Kidney glomerular epithelial cell (primary cell): Measurements from ENCODE around the gene CRYAB.
"Not testable (repeated sequence)": the region's sequence is repeated elsewhere in the genome, so short reads cannot be mapped to it uniquely, and the experiment has no call there.

Experiments
- DNase-seq: peaks from one replicate; lab custom pipeline; 2025; lab: John Stamatoyannopoulos, UW

CRYAB gene

DNA sequence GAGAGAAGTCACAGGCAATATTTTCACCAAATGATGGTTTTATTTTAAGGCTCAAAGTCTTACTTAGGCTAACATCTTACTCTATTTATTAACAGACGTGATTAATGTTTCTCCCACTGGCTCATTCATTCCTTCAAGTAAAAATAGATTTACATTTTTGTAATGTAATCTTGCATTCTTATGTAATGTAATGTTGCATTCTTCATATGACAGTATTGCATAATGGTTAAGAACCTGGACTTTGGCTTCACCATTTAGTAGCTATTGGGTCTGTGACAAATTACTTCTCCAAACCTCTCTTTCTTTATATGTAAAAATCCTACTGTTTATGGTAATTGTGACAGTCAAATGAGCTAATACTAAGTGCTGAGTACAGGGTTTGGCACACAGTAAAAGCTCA lies 22.3 kb upstream of the CRYAB start:
- DNase-seq = no peak

DNA sequence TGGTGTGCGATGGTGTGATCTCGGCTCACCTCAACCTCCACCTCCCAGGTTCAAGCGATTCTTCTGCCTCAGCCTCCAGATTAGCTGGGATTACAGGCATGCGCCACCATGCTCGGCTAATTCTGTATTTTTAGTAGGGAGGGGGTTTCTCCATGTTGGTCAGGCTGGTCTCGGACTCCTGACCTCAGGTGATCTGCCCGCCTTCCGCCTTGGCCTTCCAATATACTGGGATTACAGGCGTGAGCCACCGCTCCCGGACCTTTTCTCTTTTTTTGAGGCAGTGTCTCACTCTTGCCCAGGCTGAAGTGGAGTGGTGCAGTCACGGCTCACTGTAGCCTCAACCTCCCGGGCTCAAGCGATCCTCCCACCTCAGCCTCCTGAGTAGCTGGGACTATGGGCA lies 21.6 kb upstream of the CRYAB start:
- DNase-seq = not testable (repeated sequence)

DNA sequence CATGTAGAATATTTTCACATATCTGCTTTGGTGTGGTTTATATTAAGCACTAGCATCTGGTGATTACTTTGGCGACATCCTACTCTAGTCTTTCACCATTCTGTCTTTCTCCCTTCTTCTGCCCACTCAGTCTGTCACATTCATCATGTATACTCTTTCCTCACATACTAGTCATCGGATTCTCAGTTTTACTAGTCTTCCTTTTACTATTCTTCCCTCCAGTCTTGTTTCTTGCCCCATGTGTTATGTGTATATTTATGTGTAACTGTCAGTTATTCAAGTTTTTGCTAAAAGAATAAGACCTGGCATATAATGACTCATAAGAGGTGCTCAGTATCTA lies 21.0 kb upstream of the CRYAB start:
- no peak for DNase-seq

DNA sequence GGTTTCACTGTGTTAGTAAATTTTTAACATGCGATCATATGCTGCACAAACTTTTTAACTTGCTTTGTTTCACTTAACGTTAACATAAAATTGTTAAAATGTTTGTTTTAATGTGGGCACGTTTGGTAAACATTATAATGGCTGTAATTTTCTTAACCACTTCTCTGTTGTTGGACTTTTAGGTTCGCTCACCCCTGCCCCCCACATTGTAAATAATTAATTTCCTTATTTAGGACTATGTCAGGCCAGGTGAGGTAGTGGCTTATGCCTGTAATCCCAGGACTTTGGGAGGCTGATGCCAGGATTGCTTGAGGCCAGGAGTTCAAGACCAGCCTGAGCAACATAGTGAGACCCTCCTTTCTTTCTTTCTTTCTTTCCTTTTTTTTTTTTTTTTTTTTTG lies 18.9 kb upstream of the CRYAB start:
- no peak for DNase-seq

DNA sequence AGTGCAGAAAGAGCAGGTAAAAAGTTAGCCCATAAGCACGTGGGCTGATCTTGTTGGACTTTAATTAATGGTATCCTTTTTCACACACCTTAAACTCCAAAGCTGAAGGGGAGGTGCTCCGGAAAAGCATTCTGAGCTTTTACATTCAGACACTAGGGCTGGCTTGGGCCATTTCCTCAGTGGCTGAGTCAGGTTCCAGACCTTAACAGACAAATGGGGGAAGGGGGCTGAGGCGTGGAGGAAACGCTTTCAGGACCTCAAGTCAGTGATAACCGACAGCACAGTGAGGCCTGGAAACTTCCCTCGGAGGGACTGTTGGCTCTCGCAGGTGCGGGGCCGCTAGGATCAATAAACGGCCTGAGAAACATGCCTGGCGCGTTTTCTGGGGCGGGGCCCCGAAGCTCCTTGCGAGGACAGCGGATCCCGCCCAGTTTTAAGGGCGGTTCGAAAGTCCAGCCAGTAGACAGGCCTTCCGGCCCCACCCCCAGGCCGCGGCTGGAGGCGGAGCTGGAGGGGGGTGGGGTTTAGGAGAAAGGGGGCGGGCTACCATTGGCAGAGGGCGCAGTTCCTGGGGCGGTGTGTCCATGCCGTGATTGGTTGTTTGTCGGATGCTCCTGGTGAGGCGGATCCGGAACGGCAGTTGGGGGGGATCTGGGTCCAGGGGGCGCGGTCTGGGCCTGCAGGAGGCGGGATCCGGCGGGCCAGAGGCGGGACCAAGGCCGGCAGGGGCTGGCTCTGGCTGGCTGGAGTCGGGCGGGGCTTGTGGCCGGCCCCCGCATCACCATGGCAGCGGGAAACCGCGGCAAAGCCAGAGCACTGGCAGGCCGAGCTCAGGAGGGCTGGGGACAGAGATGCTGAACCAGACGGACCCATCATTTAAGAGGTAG lies 15.2 kb upstream of the CRYAB start:
- peak; percentile 95 for DNase-seq

DNA sequence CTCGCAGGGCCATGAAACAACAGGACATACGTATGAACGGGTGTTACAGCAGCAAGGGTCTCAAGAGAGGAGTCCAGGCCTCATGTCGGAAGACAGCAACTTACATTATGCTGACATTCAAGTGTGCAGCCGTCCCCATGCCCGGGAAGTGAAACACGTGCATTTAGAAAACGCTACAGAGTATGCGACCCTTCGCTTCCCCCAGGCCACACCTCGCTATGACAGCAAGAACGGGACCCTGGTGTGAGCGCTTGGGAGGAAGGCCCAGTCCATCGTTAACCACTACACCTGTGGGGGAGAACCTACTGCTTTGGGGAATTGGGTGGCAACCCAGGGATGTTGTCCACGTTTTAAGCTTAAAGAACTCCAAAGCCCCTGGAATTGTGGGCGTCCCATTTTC lies 14.4 kb upstream of the CRYAB start:
- DNase-seq = no peak

DNA sequence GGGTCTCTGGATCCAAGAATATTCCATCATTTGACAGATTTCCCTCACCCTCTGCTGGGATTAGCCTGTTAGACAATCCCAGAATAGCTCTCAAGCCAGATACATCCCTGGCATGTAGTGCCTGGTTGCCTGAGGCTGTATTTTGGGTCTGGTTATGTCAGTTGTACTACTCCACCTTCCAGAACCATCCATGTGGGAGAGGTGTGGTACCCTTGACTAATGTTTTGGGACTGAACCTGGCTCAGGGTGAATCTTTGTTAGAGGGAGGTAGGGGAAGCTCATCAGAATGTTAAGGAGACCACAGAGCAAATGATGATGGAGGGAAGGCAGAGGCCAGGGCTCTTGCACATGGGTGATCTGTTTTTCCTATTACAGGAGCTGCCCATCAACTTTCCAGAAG lies 12.4 kb upstream of the CRYAB start:
- DNase-seq = no peak

DNA sequence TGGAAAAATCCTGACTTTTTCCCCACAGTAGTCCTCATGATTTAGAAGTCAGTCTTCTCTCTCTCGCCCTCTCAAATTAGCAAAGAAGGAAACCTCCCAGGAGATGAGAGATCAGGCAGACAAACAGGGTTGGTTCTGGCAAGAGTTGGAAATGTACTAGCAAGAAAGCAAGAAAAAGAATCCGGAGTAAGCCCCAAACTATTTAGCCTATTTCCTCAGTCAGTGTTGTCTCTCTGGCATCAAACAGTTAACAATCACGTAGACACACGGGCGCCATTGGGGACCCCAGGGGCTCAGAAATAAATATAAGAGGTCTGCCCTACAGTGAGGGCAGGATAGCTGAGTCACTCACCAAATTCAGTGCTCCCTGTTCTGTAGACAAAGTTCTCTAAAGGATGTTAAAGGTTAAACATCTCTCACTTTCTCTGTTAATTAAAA lies 11.8 kb upstream of the CRYAB start:
- no peak for DNase-seq

DNA sequence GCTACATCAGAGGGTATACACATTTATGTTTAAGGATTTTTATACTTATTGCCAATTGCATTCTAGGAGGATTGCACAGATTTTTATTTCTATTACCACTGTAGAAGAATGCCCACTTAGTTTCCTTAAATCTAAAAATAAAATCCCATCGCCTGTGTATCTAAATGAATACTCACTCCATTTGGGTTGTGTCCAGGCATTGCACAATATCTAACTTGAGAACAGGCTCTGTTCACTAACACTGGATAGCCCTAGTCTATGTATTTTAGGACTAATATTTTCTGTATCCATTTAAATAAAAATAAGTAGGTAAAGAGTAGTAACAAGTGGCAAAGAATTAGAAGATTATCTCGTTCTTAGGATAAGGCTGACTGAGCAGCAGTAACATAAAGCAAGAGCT lies 11.2 kb upstream of the CRYAB start:
- peak; percentile 40 for DNase-seq

DNA sequence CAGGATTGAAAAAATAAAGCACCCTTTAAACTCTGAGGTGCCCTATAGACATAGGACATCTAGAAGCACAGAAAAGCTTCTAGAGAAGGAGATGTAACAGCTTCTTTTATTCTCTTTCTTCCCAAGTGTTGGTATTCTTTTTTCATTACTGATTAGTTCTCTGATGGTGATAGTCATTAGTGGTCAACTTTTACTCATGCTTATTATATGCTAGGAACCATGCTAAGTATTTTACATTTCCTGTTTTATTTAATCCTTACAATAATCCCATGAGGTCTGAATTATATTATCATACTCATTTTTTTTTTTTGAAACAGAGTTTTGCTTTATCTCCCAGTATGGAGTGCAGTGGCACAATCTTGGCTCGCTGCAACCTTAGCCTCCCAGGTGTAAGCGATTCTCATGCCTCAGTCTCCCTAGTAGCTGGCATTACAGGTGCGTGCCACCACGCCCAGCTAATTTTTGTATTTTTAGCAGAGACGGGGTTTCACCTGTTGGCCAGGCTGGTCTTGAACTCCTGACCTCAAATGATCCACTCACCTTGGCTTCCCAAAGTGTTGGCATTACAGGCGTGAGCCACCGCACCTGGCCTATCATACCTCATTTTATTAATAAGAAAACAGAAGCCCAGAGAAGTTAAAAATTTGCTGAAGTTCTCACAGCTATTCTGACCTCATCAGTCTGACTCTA lies 10.1 kb upstream of the CRYAB start:
- DNase-seq = no peak

DNA sequence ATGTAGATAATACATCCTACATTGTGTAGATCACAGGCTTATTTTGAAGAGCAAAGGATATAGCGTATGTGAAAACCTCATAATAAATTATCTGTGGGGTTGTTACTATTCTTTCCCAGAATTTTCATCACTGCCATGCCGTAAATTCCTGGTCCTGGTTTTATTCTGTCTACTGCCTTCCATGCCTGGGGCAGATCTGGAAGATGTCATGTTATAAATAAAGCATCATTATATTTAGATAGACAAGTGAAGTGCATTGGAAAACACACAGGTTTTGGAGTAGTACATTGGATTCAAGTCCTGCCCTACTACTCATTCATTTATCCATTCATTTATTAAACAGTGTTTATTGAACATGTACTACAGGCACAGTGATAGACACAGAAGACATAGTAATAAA lies 9.3 kb upstream of the CRYAB start:
- DNase-seq = no peak

DNA sequence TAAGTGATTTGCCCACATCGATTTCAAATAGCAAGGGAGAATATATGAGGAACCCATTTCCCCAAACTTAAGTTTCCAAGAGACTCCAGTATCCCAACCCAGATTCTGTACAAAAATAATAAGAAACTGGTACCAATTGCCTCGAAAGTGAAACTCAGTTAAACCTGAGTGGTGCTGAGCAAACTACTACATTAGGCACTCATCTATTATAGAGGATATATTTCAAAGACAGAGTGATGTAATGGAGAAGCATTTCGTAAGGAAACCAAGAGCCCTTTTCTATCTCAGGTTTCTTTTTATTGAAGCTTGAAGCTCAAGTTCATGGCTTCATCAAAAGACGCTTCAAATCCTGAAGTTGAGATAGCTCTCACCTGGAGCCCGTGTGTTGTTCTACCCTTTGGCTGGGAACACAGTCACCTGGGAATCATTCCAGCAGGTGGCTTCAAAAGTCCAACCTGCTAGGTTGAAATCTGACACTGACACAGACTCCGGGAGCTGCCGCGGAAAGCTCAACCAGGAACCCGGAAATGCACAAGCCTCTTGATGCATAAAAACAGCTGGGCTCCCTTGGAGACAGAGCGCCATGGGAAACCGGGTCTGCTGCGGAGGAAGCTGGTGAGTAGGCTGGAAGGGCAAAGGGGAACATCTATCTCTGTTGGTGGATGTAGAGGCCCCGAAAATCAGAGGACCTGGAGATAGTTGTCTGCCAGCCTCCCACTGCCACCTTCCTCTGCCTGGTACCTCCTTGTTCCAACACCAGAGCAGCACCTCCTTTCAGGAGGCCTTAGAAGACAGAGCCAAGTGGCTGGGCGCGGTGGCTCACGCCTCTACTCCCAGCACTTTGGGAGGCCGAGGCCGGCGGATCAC lies 7.1 kb upstream of the CRYAB start, which contains the start of gene C11orf52:
Gene C11orf52 (plus strand): TSS at position 524 of the 867 bp plus-strand sequence. CDS start 60 bp downstream, at position 584.
- peak; percentile 63 for DNase-seq

DNA sequence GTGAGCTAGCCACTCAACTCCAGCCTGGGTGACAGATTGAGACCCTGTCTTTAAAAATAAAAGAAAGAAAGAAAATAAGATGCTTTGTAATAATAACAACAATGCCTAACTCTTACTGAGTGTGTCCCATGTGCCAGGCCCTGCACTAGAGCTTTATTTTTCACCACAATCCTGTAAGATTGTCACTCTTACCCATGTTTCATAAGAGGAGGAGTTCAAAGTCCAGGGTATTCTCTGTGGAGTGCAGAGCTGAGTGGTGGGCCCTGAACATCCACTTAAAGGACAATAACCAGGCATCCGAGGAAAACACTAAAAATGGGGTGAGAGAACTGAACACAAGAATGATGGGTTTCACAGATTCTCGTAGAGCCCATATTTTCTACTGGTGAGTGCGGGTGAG lies 6.2 kb upstream of the CRYAB start:
- DNase-seq = no peak

DNA sequence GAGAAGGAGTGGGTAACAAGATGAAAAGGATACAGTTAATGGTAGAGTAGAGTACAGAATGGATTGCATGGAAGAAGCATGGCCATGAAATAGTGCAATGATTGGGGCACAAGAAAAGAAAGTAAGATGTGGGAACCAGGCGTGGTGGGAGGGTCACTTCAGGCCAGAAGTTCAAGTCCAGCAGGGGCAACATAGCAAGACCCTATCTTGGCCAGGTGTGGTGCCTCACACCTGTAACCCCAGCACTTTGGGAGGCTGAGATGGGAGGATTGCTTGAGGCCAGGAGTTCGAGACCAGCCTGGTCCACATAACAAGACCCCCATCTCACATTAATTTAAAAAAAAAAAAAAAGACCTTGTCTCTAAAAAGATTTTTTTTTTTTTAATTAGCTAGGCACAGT lies 5.7 kb upstream of the CRYAB start:
- no peak for DNase-seq

DNA sequence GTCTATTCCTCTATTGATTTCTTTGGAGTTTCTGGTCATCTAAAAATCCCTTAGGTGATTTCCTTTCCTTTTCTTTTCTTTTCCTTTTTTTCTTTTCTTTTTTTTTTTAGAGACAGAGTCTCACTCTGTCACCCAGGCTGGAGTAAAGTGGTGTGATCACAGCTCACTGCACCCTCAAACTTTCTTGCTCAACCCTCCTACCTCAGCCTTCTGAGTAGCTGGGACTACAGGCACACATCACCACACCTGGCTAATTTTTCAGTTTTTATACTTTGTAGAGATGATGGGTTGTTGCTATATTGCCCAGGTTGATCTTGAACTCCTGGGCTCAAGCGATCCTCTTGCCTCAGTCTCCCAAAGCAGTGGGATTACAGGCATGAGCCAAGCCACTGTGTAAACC lies 5.2 kb upstream of the CRYAB start:
- DNase-seq = no peak

DNA sequence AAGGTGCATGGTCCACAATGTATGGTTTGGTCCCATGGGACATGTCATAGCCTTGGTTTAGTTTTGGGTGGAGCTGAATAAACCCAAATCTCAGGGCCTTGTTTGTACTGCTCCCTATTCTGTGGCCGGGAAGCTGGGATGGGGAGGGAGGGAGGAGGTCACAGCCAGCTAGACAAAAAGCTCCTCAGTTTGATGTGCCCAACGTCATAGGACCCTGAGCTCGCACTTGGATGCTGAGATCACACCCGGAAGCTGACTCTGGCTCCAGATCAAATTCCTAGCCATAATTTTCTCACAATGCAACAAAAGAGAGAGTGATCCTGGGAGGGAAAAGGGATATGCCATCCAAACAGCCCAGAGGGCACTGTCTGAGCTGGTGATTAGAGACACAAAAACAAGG lies 2.4 kb upstream of the CRYAB start:
- DNase-seq = peak; percentile 46

DNA sequence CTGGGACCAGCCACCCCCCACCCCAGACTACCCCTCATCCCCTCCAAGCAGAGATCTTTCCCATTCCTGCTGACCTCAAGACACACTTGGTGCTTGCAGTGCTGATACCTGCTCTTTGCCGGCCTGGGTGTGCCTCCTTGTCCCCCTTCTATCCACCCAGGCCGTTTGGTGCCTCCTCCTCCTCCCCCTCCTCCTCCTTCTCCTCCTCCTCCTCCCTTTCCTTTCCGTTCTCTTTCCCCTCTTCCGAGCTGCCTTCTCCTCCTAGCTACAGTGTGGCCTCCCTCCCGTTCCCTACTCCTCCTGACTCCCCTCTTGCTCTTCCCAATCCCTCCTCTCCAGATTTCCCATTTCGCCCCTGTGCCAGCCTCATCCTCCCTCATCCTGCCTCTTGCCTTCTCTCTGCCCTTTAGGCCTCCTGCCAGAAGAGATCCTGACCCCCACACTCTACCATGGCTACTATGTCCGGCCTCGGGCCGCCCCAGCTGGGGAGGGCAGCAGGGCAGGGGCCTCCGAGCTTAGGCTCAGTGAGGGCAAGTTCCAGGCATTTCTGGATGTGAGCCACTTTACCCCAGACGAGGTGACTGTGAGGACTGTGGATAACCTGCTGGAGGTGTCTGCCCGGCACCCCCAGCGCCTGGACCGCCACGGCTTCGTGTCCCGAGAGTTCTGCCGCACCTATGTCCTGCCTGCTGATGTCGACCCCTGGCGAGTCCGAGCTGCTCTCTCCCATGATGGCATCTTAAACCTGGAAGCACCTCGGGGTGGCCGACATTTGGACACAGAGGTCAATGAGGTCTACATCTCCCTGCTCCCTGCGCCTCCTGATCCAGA lies 1.7 kb upstream of the CRYAB start:
- no peak for DNase-seq

DNA sequence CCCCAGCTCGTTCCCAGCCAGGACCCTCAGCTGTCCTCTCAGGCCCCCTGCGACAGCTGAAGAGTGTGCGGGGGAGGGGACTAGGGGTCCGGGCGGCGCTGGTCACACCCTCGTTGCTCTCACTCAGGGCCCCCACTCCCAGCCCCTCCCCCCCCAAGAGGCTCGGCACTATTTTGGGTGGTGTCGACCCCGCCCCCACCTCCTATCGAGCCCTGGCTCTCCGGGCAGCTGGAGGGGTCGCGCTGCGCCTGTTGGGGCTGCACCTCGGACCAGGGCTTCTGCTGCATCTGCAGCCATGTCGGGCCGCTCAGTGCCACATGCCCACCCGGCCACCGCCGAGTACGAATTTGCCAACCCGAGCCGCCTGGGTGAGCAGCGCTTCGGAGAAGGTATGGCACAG lies 965 bp upstream of the CRYAB start, which contains the start of gene HSPB2:
Gene HSPB2 (plus strand): TSS at position 200 of the 400 bp plus-strand sequence. CDS start 96 bp downstream, at position 296.
- DNase-seq = no peak

DNA sequence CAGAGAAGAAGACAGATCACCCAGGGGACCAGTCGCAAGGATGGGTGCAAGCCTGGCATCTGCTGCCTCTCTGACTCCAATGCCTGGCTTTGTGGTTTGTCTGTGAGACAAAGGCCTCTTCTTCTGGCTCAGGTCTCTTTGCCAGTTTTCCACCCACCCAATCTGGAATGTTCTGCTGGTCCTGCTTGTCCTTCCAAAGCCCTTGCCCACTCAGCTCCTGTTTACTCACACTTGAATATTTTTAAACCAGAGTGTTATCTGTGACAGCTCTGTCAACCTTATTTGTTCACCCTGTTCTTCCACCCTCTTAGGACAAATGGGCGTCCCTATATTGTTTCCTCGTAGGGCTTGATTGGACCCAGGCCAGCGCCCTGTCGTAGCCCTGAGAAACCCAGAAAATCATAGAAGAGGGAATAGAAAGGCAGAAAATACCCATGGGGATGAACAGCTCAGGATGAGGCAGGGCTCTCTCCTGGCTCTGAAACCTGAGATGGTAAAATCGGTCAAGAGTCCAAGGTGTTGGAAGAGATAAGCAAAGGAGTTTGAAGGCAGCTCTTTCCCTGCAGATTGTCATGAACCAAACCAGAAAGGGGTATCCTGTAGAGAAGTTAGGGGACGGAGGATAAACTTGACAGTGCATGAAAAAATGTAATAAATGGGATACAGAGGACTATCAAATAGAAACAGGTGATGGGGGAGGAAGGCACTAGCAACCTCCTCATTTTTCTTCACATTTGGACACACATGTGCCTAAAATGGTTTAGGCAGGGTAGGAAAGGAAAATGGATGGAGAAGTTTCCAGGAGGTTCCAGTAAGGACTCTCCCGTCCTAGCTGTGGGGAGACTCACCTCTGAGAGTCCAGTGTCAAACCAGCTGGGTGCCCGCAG lies 651 bp downstream of the CRYAB start:
- DNase-seq = no peak

DNA sequence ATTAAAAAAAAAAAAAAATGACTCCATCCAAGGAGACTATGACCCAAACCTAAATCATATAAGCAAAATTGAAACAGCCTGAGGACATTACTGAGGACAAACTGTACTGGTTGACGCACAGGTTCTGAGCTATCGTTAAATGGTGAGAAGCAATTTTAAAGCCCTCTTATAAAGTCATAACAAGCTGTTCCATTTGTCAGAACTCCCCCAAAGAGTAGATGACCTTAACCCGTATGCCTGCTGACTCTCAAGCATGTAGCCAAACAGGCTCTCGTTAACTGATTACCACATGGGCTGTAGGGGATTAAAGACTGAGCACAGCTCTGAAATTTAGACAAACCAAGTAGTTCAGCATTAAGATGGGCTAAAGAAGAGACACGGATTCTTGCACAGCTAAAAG lies 2.2 kb downstream of the CRYAB start:
- no peak for DNase-seq
